ENCODE measurements around the gene MPIG6B. TPM values are rescaled to one million over a fixed set of nuclear protein-coding genes. Genes with fewer than 3 reads are reported as not detected.

The MPIG6B gene
- polyA plus RNA-seq, 2 donors = 0.49 to 0.88 TPM

- Histone ChIP-seq H3K27me3 (ENCODE audit: control insufficient read depth in 1 of 2, insufficient read depth in 2 of 2, low read length in 2 of 2) (no peaks in the 10 kb centered on the region), H3K9me3 (ENCODE audit: control insufficient read depth in 2 of 2, insufficient read depth in 1 of 2, low read depth in 1 of 2, low read length in 1 of 2) (no peaks in the 10 kb centered on the region), H3K4me3 (ENCODE audit: low read depth in 1 of 2, low read length in 2 of 2) (no peak overlapping the region), H3K27ac (ENCODE audit: low read depth in 2 of 2, low read length in 1 of 2) (peak overlapping the region; percentile 90 to 95), H3K36me3 (ENCODE audit: control insufficient read depth in 2 of 2, insufficient read depth in 2 of 2, low read length in 1 of 2) (no peaks in the 10 kb centered on the region), H3K4me1 (ENCODE audit: control insufficient read depth in 2 of 2, insufficient read depth in 2 of 2, low read length in 1 of 2) (peaks cover 0 to 32% of the 10 kb centered on the region in 2 donors)
- WGBS, 2 donors = 74 to 82% methylated on average over 6 of the region's 6 CpGs
These were observed 4.2 kb upstream of the MPIG6B start for GRCh38 chr6:31719001-31719400.

GRCh38 chr6:31720196-31720770 is 2.9 kb upstream of the MPIG6B start:
- H3K9me3 ChIP-seq (ENCODE audit: control insufficient read depth in 2 of 2, insufficient read depth in 1 of 2, low read depth in 1 of 2, low read length in 1 of 2) = no peaks in the 10 kb centered on the region
- no peaks in the 10 kb centered on the region for H3K36me3 ChIP-seq (ENCODE audit: control insufficient read depth in 2 of 2, insufficient read depth in 2 of 2, low read length in 1 of 2)
- H3K27me3 ChIP-seq (ENCODE audit: control insufficient read depth in 1 of 2, insufficient read depth in 2 of 2, low read length in 2 of 2) = no peaks in the 10 kb centered on the region
- peak overlapping the region in 1 of 2 donors; percentile 16 for H3K4me3 ChIP-seq (ENCODE audit: low read depth in 1 of 2, low read length in 2 of 2)
- 64 to 70% methylated on average over 5 of the region's 5 CpGs for WGBS, 2 donors
- H3K27ac ChIP-seq (ENCODE audit: low read depth in 2 of 2, low read length in 1 of 2) = peak overlapping the region; percentile 66 to 97
- H3K4me1 ChIP-seq (ENCODE audit: control insufficient read depth in 2 of 2, insufficient read depth in 2 of 2, low read length in 1 of 2) = peaks cover 0 to 28% of the 10 kb centered on the region in 2 donors

- Histone ChIP-seq H3K9me3 (ENCODE audit: control insufficient read depth in 2 of 2, insufficient read depth in 1 of 2, low read depth in 1 of 2, low read length in 1 of 2) (no peaks in the 10 kb centered on the region), H3K4me1 (ENCODE audit: control insufficient read depth in 2 of 2, insufficient read depth in 2 of 2, low read length in 1 of 2) (peaks cover 0 to 25% of the 10 kb centered on the region in 2 donors), H3K36me3 (ENCODE audit: control insufficient read depth in 2 of 2, insufficient read depth in 2 of 2, low read length in 1 of 2) (no peaks in the 10 kb centered on the region), H3K4me3 (ENCODE audit: low read depth in 1 of 2, low read length in 2 of 2) (no peak within 1 kb of the TSS), H3K27me3 (ENCODE audit: control insufficient read depth in 1 of 2, insufficient read depth in 2 of 2, low read length in 2 of 2) (no peaks in the 10 kb centered on the region), H3K27ac (ENCODE audit: low read depth in 2 of 2, low read length in 1 of 2) (peak within 1 kb of the TSS; percentile 21 to 97)
- WGBS, 2 donors = 83 to 89% methylated on average over 4 of the region's 4 CpGs
These were observed 1.7 kb upstream of the MPIG6B start, which contains the start of gene LY6G6C for GRCh38 chr6:31721351-31722020. LY6G6C (minus strand) TSS chr6:31721746; CDS start chr6:31721679, 67 bp downstream.

GRCh38 chr6:31722173-31722572 is 1.0 kb upstream of the MPIG6B start:
- Histone ChIP-seq H3K27ac (ENCODE audit: low read depth in 2 of 2, low read length in 1 of 2) (peak overlapping the region; percentile 21 to 62), H3K36me3 (ENCODE audit: control insufficient read depth in 2 of 2, insufficient read depth in 2 of 2, low read length in 1 of 2) (peaks cover 0 to 2% of the 10 kb centered on the region in 2 donors), H3K27me3 (ENCODE audit: control insufficient read depth in 1 of 2, insufficient read depth in 2 of 2, low read length in 2 of 2) (no peaks in the 10 kb centered on the region), H3K4me3 (ENCODE audit: low read depth in 1 of 2, low read length in 2 of 2) (no peak overlapping the region), H3K9me3 (ENCODE audit: control insufficient read depth in 2 of 2, insufficient read depth in 1 of 2, low read depth in 1 of 2, low read length in 1 of 2) (no peaks in the 10 kb centered on the region), H3K4me1 (ENCODE audit: control insufficient read depth in 2 of 2, insufficient read depth in 2 of 2, low read length in 1 of 2) (peaks cover 0 to 25% of the 10 kb centered on the region in 2 donors)
- 74 to 77% methylated on average over 3 of the region's 3 CpGs for WGBS, 2 donors

GRCh38 chr6:31723980-31724691 is 963 bp downstream of the MPIG6B start:
- no peak overlapping the region for H3K4me3 ChIP-seq (ENCODE audit: low read depth in 1 of 2, low read length in 2 of 2)
- H3K27me3 ChIP-seq (ENCODE audit: control insufficient read depth in 1 of 2, insufficient read depth in 2 of 2, low read length in 2 of 2) = no peaks in the 10 kb centered on the region
- H3K36me3 ChIP-seq (ENCODE audit: control insufficient read depth in 2 of 2, insufficient read depth in 2 of 2, low read length in 1 of 2) = peaks cover 0 to 7% of the 10 kb centered on the region in 2 donors
- peaks cover 0 to 17% of the 10 kb centered on the region in 2 donors for H3K4me1 ChIP-seq (ENCODE audit: control insufficient read depth in 2 of 2, insufficient read depth in 2 of 2, low read length in 1 of 2)
- peak overlapping the region in 1 of 2 donors; percentile 54 for H3K27ac ChIP-seq (ENCODE audit: low read depth in 2 of 2, low read length in 1 of 2)
- WGBS, 2 donors = 85 to 88% methylated on average over 25 of the region's 25 CpGs
- no peaks in the 10 kb centered on the region for H3K9me3 ChIP-seq (ENCODE audit: control insufficient read depth in 2 of 2, insufficient read depth in 1 of 2, low read depth in 1 of 2, low read length in 1 of 2)

GRCh38 chr6:31725502-31726350 is 2.6 kb downstream of the MPIG6B start:
- Histone ChIP-seq H3K9me3 (ENCODE audit: control insufficient read depth in 2 of 2, insufficient read depth in 1 of 2, low read depth in 1 of 2, low read length in 1 of 2) (no peaks in the 10 kb centered on the region), H3K27me3 (ENCODE audit: control insufficient read depth in 1 of 2, insufficient read depth in 2 of 2, low read length in 2 of 2) (no peaks in the 10 kb centered on the region), H3K27ac (ENCODE audit: low read depth in 2 of 2, low read length in 1 of 2) (peak overlapping the region; percentile 10 to 40), H3K4me1 (ENCODE audit: control insufficient read depth in 2 of 2, insufficient read depth in 2 of 2, low read length in 1 of 2) (peaks cover 0 to 10% of the 10 kb centered on the region in 2 donors), H3K36me3 (ENCODE audit: control insufficient read depth in 2 of 2, insufficient read depth in 2 of 2, low read length in 1 of 2) (peaks cover 0 to 9% of the 10 kb centered on the region in 2 donors), H3K4me3 (ENCODE audit: low read depth in 1 of 2, low read length in 2 of 2) (no peak overlapping the region)
- 80 to 83% methylated on average over 12 of the region's 12 CpGs for WGBS, 2 donors

- Histone ChIP-seq H3K4me3 (ENCODE audit: low read depth in 1 of 2, low read length in 2 of 2) (peak overlapping the region in 1 of 2 donors; percentile 1), H3K27ac (ENCODE audit: low read depth in 2 of 2, low read length in 1 of 2) (peak overlapping the region; percentile 43 to 65), H3K9me3 (ENCODE audit: control insufficient read depth in 2 of 2, insufficient read depth in 1 of 2, low read depth in 1 of 2, low read length in 1 of 2) (no peaks in the 10 kb centered on the region), H3K4me1 (ENCODE audit: control insufficient read depth in 2 of 2, insufficient read depth in 2 of 2, low read length in 1 of 2) (peaks cover 0 to 10% of the 10 kb centered on the region in 2 donors), H3K27me3 (ENCODE audit: control insufficient read depth in 1 of 2, insufficient read depth in 2 of 2, low read length in 2 of 2) (no peaks in the 10 kb centered on the region), H3K36me3 (ENCODE audit: control insufficient read depth in 2 of 2, insufficient read depth in 2 of 2, low read length in 1 of 2) (peaks cover 4 to 15% of the 10 kb centered on the region in 2 donors)
- 74 to 81% methylated on average over 7 of the region's 7 CpGs for whole genome bisulfite sequencing, 2 donors
These were observed 4.0 kb downstream of the MPIG6B start for GRCh38 chr6:31727034-31727716.

- peak overlapping the region; percentile 96 to 99 for H3K27ac ChIP-seq (ENCODE audit: low read depth in 2 of 2, low read length in 1 of 2)
- 66 to 72% methylated on average over 41 of the region's 41 CpGs for WGBS, 2 donors
- H3K36me3 ChIP-seq (ENCODE audit: control insufficient read depth in 2 of 2, insufficient read depth in 2 of 2, low read length in 1 of 2) = peaks cover 4 to 16% of the 10 kb centered on the region in 2 donors
- H3K4me1 ChIP-seq (ENCODE audit: control insufficient read depth in 2 of 2, insufficient read depth in 2 of 2, low read length in 1 of 2) = peaks cover 0 to 8% of the 10 kb centered on the region in 2 donors
- H3K9me3 ChIP-seq (ENCODE audit: control insufficient read depth in 2 of 2, insufficient read depth in 1 of 2, low read depth in 1 of 2, low read length in 1 of 2) = no peaks in the 10 kb centered on the region
- H3K27me3 ChIP-seq (ENCODE audit: control insufficient read depth in 1 of 2, insufficient read depth in 2 of 2, low read length in 2 of 2) = no peaks in the 10 kb centered on the region
- H3K4me3 ChIP-seq (ENCODE audit: low read depth in 1 of 2, low read length in 2 of 2) = peak overlapping the region; percentile 74 to 80
These were observed 4.8 kb downstream of the MPIG6B start for GRCh38 chr6:31727717-31728671.
